Measurements from ENCODE around the gene NFIC.
A peak's percentile ranks its signal among the peaks of the same experiment; 100 is the strongest.

Gene NFIC

GRCh38 chr19:3513229-3514140, 147.1 kb downstream of the NFIC start:
- no peak for DNase-seq

- DNase-seq, result no peak
These were observed 148.5 kb downstream of the NFIC start for GRCh38 chr19:3514930-3515329.

DNA sequence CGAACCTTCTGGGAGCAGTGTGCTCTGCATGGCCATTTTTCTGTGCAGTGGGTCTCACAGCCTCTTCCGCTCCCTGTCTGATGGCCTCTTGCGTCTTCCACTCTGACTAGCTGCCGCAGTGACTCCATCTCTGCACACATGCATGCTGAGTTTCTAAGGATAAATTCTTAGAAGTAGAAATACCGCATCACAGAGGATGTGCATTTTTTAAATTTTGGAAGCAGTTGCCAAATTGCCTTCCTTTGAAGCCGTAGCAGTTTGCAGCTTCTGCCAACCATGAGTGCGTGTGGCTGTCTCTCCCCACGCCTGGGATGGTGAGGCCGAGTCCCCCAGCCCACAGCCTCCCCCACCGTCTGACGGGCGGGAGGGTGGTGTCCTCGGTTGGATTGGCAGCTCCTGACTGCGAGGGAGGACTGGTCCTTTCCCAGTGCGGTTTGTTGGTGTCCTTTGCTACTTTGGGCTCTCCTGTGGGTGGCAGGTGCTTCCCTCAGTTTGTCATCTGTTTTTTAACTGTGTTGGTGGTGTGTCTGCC, 149.6 kb downstream of the NFIC start:
- no peak for DNase-seq

GRCh38 chr19:3516675-3517207, 150.4 kb downstream of the NFIC start:
- DNase-seq, result peak; percentile 62 to 70

- no peak for DNase-seq
These were observed 151.3 kb downstream of the NFIC start for GRCh38 chr19:3517638-3518037.

DNA sequence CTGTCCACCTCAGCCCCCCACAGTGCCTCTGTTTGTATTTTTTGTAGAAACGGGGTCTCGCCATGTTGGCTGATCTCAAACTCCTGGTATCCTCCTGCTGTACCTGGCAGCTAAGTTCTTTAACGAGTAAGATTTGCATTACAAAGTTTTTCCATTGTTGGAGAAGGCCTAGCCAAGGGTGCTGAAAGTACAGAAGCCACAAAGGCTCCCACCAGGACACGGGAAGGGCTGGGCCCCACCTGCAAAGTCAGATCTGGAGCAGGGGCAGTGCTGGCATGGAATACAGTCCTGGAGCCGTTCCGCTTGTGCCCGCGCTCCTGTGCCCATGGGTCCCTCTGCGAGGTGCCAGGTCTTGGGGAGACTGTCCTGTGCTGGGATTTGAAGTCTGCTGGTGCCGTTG, 151.9 kb downstream of the NFIC start:
- DNase-seq, result no peak

GRCh38 chr19:3518659-3519058, 152.3 kb downstream of the NFIC start:
- no peak for DNase-seq

Measured in CD4-positive, alpha-beta T cell treated with Interleukin-1 beta for 1 hour (primary cell).